HCT116 (cell line): ENCODE data around the gene MDFIC.

Source experiments
- EZH2 ChIP-seq: fragments of 200-600 bp; sonication (generic); IDR thresholded peaks from 2 replicates; pipeline ENCODE4 v1.6.1; 2017; ENCODE audit warnings: antibody characterized with exemption, mixed run types
- EZH2phosphoT487 ChIP-seq: fragments of 200-600 bp; IDR thresholded peaks from 2 replicates; pipeline ENCODE4 v1.6.1; 2018; ENCODE audit warnings: antibody characterized with exemption, borderline replicate concordance
- POLR2A ChIP-seq: IDR thresholded peaks from 2 replicates; pipeline ENCODE4 v1.7.0; 2011; ENCODE audit warnings: borderline replicate concordance; ENCODE audit not compliant: insufficient read depth, insufficient read length; ENCODE audit errors: extremely low read depth
- SIN3A ChIP-seq: IDR thresholded peaks from 2 replicates; pipeline ENCODE4 v1.6.1; 2012; ENCODE audit warnings: low read depth
- SP1 ChIP-seq: IDR thresholded peaks from 2 replicates; pipeline ENCODE4 v1.6.1; 2012; ENCODE audit warnings: low read depth
- SRF ChIP-seq: IDR thresholded peaks from 2 replicates; pipeline ENCODE4 v1.6.1; 2012; ENCODE audit warnings: low read depth
- TF ChIP-seq, protein P1 (sequence below), 3 experiments: fragments of 200-600 bp in 1 of 3; sonication (generic) in 1 of 3; IDR thresholded peaks in 2 of 3; conservative IDR thresholded peaks in 1 of 3; 2 replicates each; pipeline ENCODE4 v1.5.1; 2012 to 2017; ENCODE audit warnings: low read depth in 2 of 3, low read length in 2 of 3, antibody characterized with exemption in 1 of 3, borderline replicate concordance in 1 of 3, control low read depth in 1 of 3, mild to moderate bottlenecking in 1 of 3, mixed read lengths in 1 of 3, mixed run types in 1 of 3, moderate library complexity in 1 of 3; ENCODE audit not compliant: insufficient read depth in 1 of 3

DNA sequence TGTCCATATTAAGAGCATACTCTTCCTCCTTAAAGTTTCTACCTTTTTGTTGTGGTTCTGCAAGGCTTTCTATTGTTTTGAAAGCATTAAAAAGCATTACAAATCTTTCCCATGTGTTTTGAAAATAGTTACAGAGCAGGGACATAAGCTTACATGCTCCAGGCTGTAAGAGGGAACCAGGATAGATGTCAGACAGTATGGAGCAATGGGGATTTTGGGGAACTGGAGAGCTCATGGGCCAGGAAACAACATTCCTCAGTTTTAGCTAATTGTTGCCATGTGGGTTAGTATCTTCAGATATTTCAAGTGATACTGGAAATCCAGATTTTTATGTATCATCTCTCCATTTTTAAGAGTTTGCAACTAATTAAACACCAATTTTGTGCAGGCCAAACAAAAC lies 3.5 kb downstream of the MDFIC start:
- TF ChIP-seq POLR2A (no peak), SRF (no peak), EZH2phosphoT487 (no peak), SP1 (no peak), SIN3A (no peak), EZH2 (no peak)
- TF ChIP-seq, protein P1, sequence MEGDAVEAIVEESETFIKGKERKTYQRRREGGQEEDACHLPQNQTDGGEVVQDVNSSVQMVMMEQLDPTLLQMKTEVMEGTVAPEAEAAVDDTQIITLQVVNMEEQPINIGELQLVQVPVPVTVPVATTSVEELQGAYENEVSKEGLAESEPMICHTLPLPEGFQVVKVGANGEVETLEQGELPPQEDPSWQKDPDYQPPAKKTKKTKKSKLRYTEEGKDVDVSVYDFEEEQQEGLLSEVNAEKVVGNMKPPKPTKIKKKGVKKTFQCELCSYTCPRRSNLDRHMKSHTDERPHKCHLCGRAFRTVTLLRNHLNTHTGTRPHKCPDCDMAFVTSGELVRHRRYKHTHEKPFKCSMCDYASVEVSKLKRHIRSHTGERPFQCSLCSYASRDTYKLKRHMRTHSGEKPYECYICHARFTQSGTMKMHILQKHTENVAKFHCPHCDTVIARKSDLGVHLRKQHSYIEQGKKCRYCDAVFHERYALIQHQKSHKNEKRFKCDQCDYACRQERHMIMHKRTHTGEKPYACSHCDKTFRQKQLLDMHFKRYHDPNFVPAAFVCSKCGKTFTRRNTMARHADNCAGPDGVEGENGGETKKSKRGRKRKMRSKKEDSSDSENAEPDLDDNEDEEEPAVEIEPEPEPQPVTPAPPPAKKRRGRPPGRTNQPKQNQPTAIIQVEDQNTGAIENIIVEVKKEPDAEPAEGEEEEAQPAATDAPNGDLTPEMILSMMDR (IDR thresholded peaks at IDR 0.05 in 2 of 3, conservative IDR thresholded peaks at IDR 0.05 in 1 of 3; ENCODE audit: borderline replicate concordance in 1 of 3, insufficient read depth in 1 of 3, low read depth in 2 of 3, low read length in 2 of 3), result no peak
